Erythroblast (primary cell): ENCODE results near the gene BTBD6.

Experiments
- DNase-seq, 2 experiments: peaks; one replicate each; lab custom pipeline; 2025; lab: John Stamatoyannopoulos, UW
- GATA1 ChIP-seq: IDR thresholded peaks from 2 replicates; pipeline ENCODE4 v1.6.1; 2011; ENCODE audit warnings: low read depth, mild to moderate bottlenecking, control low read depth, low read length, moderate library complexity
- POLR2A ChIP-seq: IDR thresholded peaks from 2 replicates; pipeline ENCODE4 v1.6.1; 2011; ENCODE audit warnings: mild to moderate bottlenecking, low read length

Gene BTBD6

DNA sequence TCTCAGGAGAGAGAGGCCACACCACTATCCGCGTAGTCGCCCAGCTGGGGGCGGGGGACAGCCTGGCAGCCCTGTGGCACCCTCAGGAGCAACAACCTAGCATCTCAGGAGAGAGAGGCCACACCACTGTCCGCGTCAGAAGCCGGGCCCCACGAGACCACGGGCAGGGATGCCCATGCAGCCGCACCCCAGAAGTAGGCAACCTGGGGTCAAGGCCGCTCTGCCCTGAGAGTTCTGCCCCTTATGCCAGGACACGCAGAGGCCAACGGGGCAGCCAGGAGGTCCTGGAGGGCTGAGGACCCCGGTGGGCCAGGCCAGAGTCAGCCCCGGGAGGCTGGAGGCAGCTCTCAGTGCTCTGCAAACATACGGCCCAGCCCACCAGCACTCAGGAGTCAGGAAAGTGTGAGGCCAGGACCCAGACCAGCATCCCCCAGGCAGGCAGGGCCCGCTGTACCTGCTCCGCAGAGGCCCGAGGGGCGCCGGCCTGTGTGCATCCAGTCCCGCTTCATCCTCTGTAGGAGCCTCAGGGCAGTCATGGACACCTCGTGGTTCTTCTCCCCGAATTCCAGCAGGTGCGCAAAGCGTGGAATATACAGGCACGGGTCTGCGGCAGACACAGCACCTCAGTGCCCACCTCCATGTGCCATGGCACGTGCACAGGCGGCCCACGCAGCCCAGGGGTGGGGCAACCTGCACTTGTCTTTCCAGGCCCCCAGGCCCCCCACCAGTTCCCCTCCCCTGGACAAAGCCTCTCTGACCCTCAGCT, 7.3 kb upstream of the BTBD6 start:
- no peak for DNase-seq
- no peak for TF ChIP-seq POLR2A
- no peak for TF ChIP-seq GATA1

DNA sequence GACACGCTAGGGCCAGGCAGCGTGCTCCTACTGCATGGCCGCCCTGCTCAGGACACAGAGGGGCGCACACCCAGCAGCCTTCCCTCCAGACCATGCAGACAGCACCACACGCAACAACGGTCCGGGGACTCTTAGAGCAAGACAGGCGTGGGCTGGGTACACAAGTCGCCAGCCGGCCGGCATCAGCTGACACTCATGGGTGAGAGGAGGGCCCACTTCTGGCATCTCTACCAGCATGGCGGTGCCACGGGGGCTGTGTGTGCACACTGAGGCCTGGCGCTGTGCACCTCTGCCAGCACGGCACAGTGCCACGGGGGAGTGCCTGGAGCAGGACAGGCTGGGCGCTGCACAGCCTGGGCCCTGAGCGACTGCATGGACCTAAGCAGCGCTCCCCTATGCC, 6.7 kb upstream of the BTBD6 start:
- no peak for TF ChIP-seq GATA1
- TF ChIP-seq POLR2A, result no peak
- DNase-seq, result no peak

DNA sequence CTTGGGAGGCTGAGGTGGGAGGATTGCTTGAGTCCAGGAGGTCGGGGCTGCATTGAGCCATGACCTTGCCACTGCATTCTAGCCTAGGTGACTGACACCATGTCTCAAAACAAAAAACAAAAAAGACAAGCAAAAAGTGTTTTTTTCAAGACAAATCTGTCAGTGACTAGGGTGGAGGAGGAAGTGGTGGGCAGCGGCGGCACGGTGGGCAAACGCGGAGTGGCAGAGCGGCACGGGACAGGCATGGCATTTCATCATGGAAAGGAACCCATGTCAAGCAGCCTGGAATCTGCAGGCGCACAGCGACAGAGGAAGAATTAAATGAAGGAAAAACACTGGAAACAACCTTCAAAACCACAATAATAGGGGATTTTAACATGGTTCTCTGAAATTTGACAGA, 4.0 kb upstream of the BTBD6 start:
- TF ChIP-seq POLR2A, result no peak
- no peak for TF ChIP-seq GATA1
- no peak for DNase-seq

- DNase-seq, result no peak
- no peak for TF ChIP-seq POLR2A
- no peak for TF ChIP-seq GATA1
Measured at GRCh38 chr14:105247026-105247425, 1.3 kb upstream of the BTBD6 start.

DNA sequence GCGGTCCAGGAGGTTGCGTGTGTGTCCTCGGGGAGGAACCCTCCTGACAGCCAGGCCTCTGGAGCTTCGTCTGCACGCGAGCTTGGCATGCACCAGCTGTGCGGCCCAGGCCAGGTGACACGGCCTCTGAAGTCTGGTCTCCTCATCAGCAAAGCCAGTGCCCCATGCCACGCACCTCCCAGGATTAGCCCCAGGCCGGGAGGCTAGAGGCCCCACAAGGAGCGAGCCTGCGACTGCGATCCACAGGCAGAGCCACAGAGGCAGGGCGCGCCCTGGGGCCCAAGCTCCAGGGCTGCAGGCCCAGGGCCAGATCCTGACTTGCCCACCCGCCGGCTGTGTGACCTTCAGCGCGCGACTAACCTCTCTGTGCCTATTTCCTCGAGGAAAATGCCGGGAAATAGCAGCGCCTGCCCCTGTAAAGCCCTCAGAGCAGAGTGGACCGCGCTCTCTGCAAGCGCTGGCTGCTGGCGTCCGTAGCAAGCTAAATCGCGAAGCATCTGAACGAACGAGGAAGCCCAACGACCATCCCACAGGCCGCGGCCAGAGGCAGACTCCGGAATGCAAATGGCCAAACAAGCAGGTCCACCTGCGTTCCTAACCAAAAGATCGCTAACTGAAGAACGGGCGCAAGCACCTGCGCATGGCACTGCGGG, 492 bp upstream of the BTBD6 start:
- TF ChIP-seq POLR2A (no peak), GATA1 (no peak)
- DNase-seq, result no peak

GRCh38 chr14:105249182-105250007, 1.1 kb downstream of the BTBD6 start:
- TF ChIP-seq GATA1 (no peak), POLR2A (no peak)
- peak; percentile 49 to 60 for DNase-seq

DNA sequence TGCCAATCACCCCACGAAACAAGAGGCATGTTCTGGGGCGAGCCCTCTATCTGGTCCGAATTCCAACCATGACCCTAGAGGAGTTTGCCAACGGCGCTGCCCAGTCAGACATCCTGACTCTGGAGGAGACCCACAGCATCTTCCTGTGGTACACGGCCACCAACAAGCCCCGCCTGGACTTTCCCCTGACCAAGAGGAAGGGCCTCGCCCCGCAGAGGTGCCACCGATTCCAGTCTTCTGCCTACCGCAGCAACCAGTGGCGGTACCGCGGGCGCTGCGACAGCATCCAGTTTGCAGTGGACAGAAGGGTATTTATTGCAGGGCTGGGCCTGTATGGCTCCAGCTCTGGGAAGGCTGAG, 1.7 kb downstream of the BTBD6 start:
- DNase-seq, result no peak
- TF ChIP-seq POLR2A (no peak), GATA1 (no peak)

DNA sequence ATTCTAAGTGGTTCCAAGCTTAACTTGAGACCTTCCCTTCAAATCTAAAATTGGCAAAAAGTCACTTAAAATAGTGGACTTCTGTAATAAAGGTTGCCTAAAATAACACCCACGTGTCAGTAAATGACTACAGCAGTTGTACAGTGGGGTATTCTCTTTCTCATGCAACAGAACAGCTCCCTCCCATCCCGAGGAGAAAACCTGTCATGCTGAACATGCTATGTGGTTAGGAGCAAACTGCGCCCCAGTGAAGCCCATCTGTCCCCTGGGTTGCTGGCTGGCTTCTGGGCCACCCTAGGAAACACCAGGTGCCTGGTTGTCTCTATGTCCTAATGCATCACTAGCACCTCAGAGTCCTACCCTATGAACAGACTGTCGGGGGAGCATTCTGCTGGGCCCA, 2.7 kb downstream of the BTBD6 start:
- no peak for DNase-seq
- no peak for TF ChIP-seq GATA1
- TF ChIP-seq POLR2A, result no peak

GRCh38 chr14:105251920-105252319, 3.6 kb downstream of the BTBD6 start:
- no peak for DNase-seq
- TF ChIP-seq POLR2A (no peak), GATA1 (no peak)

DNA sequence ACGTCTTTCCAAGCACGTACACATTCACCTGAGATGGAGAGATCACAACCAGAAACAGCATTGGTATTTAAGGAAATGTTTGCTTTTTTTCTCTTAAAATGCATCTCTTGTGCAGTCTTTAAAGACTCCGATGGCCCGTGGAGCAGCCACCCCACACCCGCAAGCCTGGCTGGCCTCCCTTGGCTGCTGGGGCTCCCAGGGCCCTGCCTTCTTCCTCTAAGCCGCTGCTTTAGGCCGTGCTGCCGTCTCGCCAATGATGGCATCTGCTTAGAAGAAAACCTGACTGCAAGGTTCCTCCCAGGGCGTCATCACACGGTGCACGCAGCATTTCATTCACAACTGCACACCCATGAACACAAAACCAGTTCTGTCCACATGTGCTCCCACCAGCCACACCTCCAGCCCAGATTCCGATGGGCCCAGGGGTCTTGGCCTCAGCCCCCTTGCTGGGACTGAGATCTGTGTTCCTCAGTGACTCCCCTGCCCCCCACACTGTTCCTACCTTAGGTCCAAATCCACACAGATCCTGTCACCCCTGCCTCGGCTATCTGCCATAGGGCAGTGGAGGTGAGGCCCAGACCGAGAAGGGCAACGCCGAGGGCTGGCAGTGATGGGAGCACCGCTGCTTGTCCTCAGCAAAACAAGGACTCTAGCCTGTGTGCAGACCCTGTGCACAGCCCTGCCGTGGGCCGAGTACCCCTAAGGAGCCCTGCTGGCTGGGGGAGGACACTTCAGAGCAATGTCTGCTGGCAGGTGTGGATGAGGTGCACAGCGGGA, 4.4 kb downstream of the BTBD6 start:
- no peak for DNase-seq
- TF ChIP-seq POLR2A (no peak), GATA1 (no peak)

GRCh38 chr14:105253329-105253682, 5.0 kb downstream of the BTBD6 start:
- TF ChIP-seq GATA1, result no peak
- TF ChIP-seq POLR2A, result no peak
- no peak for DNase-seq

- no peak for TF ChIP-seq POLR2A
- no peak for TF ChIP-seq GATA1
- no peak for DNase-seq
Measured at GRCh38 chr14:105255021-105255507, 6.7 kb downstream of the BTBD6 start.

DNA sequence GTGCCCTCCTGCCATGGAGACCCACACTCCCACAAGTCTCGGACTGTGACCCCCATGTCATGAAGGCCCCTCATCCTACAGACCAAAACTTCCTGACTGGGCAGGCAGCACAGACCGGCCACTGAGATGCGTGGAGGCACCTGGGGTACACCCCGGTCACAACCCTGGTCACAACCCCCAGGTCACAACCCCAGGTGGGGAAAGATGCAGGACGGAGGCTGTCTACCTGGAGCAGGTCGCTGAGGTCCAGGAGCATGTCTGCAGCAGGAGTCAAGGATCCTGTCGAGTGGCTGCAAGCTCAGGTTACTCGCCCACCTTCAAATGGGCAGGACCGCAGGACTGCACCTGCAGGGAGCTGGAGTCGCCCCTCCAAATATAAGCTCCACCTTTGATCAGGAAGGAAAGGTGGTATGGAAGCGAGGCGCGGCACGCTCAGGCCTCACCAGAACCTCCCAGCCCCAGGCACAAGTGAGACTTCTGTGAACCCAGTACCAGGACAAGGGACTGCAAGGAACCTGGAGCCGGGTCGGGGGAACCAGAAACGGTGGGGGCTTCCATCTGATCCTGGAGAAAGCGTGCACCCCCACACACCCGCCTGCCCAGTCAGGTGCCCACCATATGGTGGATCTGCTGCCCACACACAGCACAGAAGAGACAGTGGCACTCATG, 8.1 kb downstream of the BTBD6 start:
- DNase-seq, result no peak
- TF ChIP-seq GATA1 (no peak), POLR2A (no peak)
